IMR-90 (cell line): Measurements from ENCODE around the gene LMO4. TPM values are rescaled to one million over a fixed set of nuclear protein-coding genes. Genes with fewer than 3 reads are reported as not detected.

Source experiments
- ATAC-seq: fragments of 200-7000 bp; cut with Tn5 transposase; 2 replicates; pipeline ENCODE4 v1.9.1; 2020; ENCODE audit warnings: low read depth, mild to moderate bottlenecking, moderate library complexity
- BruUV-seq: library from RNA; stranded (reverse); fragments of 400-500 nt; replicated peaks from 2 replicates; lab custom pipeline; 2021; lab: Mats Ljungman, UMichigan
- CTCF ChIA-PET: fragments of 300-600 bp; formaldehyde crosslinking; extraction: SDS; loops from one replicate; lab custom pipeline; 2021; ENCODE audit warnings: antibody characterized with exemption; lab: Yijun Ruan, JAX
- POLR2A ChIA-PET: fragments of 300-600 bp; sonication (Branson Sonifier 250); formaldehyde crosslinking; loops from one replicate; lab custom pipeline; 2022; ENCODE audit warnings: antibody characterized with exemption; ENCODE audit not compliant: unreplicated experiment; lab: Charles Lee
- DNase-seq: peaks from one replicate; pipeline ENCODE4 v3.0.0; 2013
- H2AFZ ChIP-seq: replicated peaks from 2 replicates; pipeline ENCODE3; 2013; ENCODE audit warnings: low read length, mild to moderate bottlenecking; ENCODE audit not compliant: poor library complexity
- H2AK5ac ChIP-seq: 2 replicates; pipeline ENCODE4 v1.6.1; 2013; ENCODE audit warnings: low read depth, low read length, inconsistent platforms
- H2AK9ac ChIP-seq: replicated peaks from 2 replicates; pipeline ENCODE3; 2013; ENCODE audit warnings: mild to moderate bottlenecking, low read depth, low read length, moderate library complexity; ENCODE audit not compliant: poor library complexity
- H2BK120ac ChIP-seq: 2 replicates; pipeline ENCODE4 v1.6.1; 2013; ENCODE audit warnings: low read depth, low read length, inconsistent platforms
- H2BK15ac ChIP-seq: 3 replicates; pipeline ENCODE4 v1.6.1; 2013; ENCODE audit warnings: low read depth, low read length, inconsistent platforms
- H2BK20ac ChIP-seq: 2 replicates; pipeline ENCODE4 v1.6.1; 2013; ENCODE audit warnings: low read depth, mild to moderate bottlenecking, inconsistent platforms, low read length, moderate library complexity
- H2BK5ac ChIP-seq: 2 replicates; pipeline ENCODE4 v1.6.1; 2013; ENCODE audit warnings: mild to moderate bottlenecking, low read depth, low read length, inconsistent platforms; ENCODE audit not compliant: poor library complexity, severe bottlenecking
- H3K14ac ChIP-seq: replicated peaks from 2 replicates; pipeline ENCODE4 v1.6.1; 2013; ENCODE audit warnings: low read depth, low read length, inconsistent platforms
- H3K18ac ChIP-seq: 2 replicates; pipeline ENCODE4 v1.6.1; 2013; ENCODE audit warnings: low read depth, low read length, control low read depth
- H3K23ac ChIP-seq: 2 replicates; pipeline ENCODE4 v1.6.1; 2013; ENCODE audit warnings: low read depth, low read length, inconsistent platforms
- H3K27ac ChIP-seq: 2 replicates; pipeline ENCODE4 v1.5.1; 2013; ENCODE audit warnings: mild to moderate bottlenecking, control low read depth, low read length; ENCODE audit not compliant: insufficient read depth
- H3K27me3 ChIP-seq: 2 replicates; pipeline ENCODE4 v1.6.1; 2013; ENCODE audit warnings: low read length; ENCODE audit not compliant: control insufficient read depth, insufficient read depth
- H3K36me3 ChIP-seq: 2 replicates; pipeline ENCODE4 v1.6.1; 2013; ENCODE audit warnings: low read length, mixed read lengths; ENCODE audit not compliant: control insufficient read depth, insufficient read depth
- H3K4ac ChIP-seq: 2 replicates; pipeline ENCODE4 v1.6.1; 2013; ENCODE audit warnings: low read depth, low read length, inconsistent platforms
- H3K4me1 ChIP-seq: 2 replicates; pipeline ENCODE4 v1.6.1; 2013; ENCODE audit warnings: low read length, mixed read lengths; ENCODE audit not compliant: control insufficient read depth, insufficient read depth
- H3K4me2 ChIP-seq: 2 replicates; pipeline ENCODE4 v1.6.1; 2013; ENCODE audit warnings: low read depth, mild to moderate bottlenecking, control low read depth, low read length, moderate library complexity
- H3K4me3 ChIP-seq: 2 replicates; pipeline ENCODE4 v1.5.1; 2013; ENCODE audit warnings: low read depth, mild to moderate bottlenecking, control low read depth, low read length, moderate library complexity; ENCODE audit not compliant: insufficient read depth
- H3K56ac ChIP-seq: 2 replicates; pipeline ENCODE4 v1.6.1; 2013; ENCODE audit warnings: low read length, inconsistent platforms; ENCODE audit not compliant: insufficient read depth; ENCODE audit errors: extremely low read depth
- H3K79me1 ChIP-seq, 2 experiments: 2 replicates each; pipeline ENCODE4 v1.6.1; 2013; ENCODE audit warnings: low read length in 2 of 2, inconsistent platforms in 1 of 2, low read depth in 1 of 2
- H3K9ac ChIP-seq: 2 replicates; pipeline ENCODE4 v1.6.1; 2013; ENCODE audit warnings: low read depth, low read length, control low read depth
- H3K9me1 ChIP-seq: 2 replicates; pipeline ENCODE4 v1.6.1; 2013; ENCODE audit warnings: low read length, inconsistent platforms; ENCODE audit not compliant: insufficient read depth
- H3K9me3 ChIP-seq: 2 replicates; pipeline ENCODE4 v1.6.1; 2013; ENCODE audit warnings: low read length; ENCODE audit not compliant: control insufficient read depth, insufficient read depth
- H4K20me1 ChIP-seq: 2 replicates; pipeline ENCODE4 v1.6.1; 2013; ENCODE audit warnings: low read length, inconsistent platforms; ENCODE audit not compliant: insufficient read depth
- H4K5ac ChIP-seq: 2 replicates; pipeline ENCODE4 v1.6.1; 2013; ENCODE audit warnings: mild to moderate bottlenecking, low read depth, low read length, control low read depth
- H4K8ac ChIP-seq, 2 experiments: 2 replicates each; pipeline ENCODE4 v1.6.1; 2013; ENCODE audit warnings: low read depth in 2 of 2, low read length in 2 of 2, control low read depth in 1 of 2, inconsistent platforms in 1 of 2
- H4K91ac ChIP-seq: 2 replicates; pipeline ENCODE4 v1.6.1; 2013; ENCODE audit warnings: low read depth, low read length, inconsistent platforms; ENCODE audit not compliant: insufficient read depth
- NFE2L2 ChIP-seq: fragments of 150-350 bp; IDR thresholded peaks from 2 replicates; pipeline ENCODE4 v1.6.1; 2016; ENCODE audit warnings: low read depth, mild to moderate bottlenecking, low read length
- RAD21 ChIP-seq: IDR thresholded peaks from 2 replicates; pipeline ENCODE4 v1.6.1; 2012; ENCODE audit warnings: low read length, improper control_type of control experiment
- WGBS, 2 experiments: methylation state at CpG; one replicate each; pipeline versions ENCODE4 v1.1.5 to v1.1.7; 2013; ENCODE audit warnings: missing lambda C conversion rate in 2 of 2; ENCODE audit not compliant: insufficient read length in 1 of 2; ENCODE audit errors: extremely low coverage in 2 of 2; 5-methylcytosine and 5-hydroxymethylcytosine counted together
- dilution Hi-C: fragments of 300-500 bp; cut with HindIII; formaldehyde crosslinking; loops from one replicate; pipeline ENCODE4 v1.14.3; 2018; ENCODE audit warnings: low sequenced_read_pairs; ENCODE audit not compliant: unreplicated experiment
- in situ Hi-C: fragments of 300-500 bp; cut with MboI; formaldehyde crosslinking; loops from 3 replicates; pipeline ENCODE4 v1.14.3; 2019; ENCODE audit warnings: low sequenced_read_pairs, inconsistent platforms, mixed read lengths
- intact Hi-C: fragments of 100-400 bp; cut with micrococcal nuclease; formaldehyde crosslinking; loops from 2 replicates; pipeline ENCODE4 v1.10.0; 2022
- polyA plus RNA-seq, 3 experiments: library from polyadenylated mRNA; depleted of rRNA; stranded (reverse); fragments of >200 nt; gene quantifications; 2 replicates each; pipeline ENCODE4 v1.2.3, GENCODE V29; 2012; ENCODE audit warnings: low replicate concordance in 1 of 3
- total RNA-seq: library from RNA; depleted of rRNA; stranded (reverse); fragments of >200 nt; gene quantifications from 2 replicates; pipeline ENCODE4 v1.2.3, GENCODE V29; 2012

LMO4 gene
- total and polyA plus RNA-seq, 2 of the 4 experiments (the other 2 are of a cell fraction), result 98.9 to 109 TPM

GRCh38 chr1:87279966-87280535, 48.6 kb upstream of the LMO4 start:
- Histone ChIP-seq H3K4ac (no peak overlapping the region), H4K20me1 (no peaks in the 10 kb centered on the region), H3K36me3 (no peaks in the 10 kb centered on the region), H2AK9ac (no peak overlapping the region), H3K14ac (no peak overlapping the region), H4K5ac (no peak overlapping the region), H2BK5ac (no peak overlapping the region), H3K9me1 (no peaks in the 10 kb centered on the region; the same call in 1 of the 2 replicates), H2BK20ac (no peak overlapping the region), H3K9ac (no peak overlapping the region), H2AK5ac (no peak overlapping the region), H3K18ac (no peak overlapping the region), H3K23ac (no peak overlapping the region), H2AFZ (no peak overlapping the region), H3K79me1 (no peaks in the 10 kb centered on the region), H4K91ac (no peak overlapping the region), H3K9me3 (no peaks in the 10 kb centered on the region), H2BK15ac (no peak overlapping the region), H3K27me3 (no peaks in the 10 kb centered on the region), H3K56ac (no peak overlapping the region), H4K8ac (no peak overlapping the region), H3K4me2 (no peak overlapping the region), H3K4me1 (peaks cover 5% of the 10 kb centered on the region), H3K27ac (no peak overlapping the region), H3K4me3 (no peak overlapping the region), H2BK120ac (no peak overlapping the region)
- in situ Hi-C loops (loop anchor here (25.0 kb wide), 1 partner anchor 1282 kb away; no protein-coding TSS in a partner anchor), dilution Hi-C loops (no loop called here), intact Hi-C loops (no loop called here)
- WGBS, 2 experiments, result no CpG with 5 or more reads among the region's 2 CpGs
- TF ChIP-seq NFE2L2, result no peak
- 0 out of 2 replicates have a peak, but pooled peaks have one; percentile 12 for TF ChIP-seq RAD21
- ChIA-PET CTCF (interaction anchor here (1.0 to 1.1 kb wide), 2 partner anchors 12 to 781 kb away, joined by 3 to 4 read pairs; no protein-coding TSS in a partner anchor), POLR2A (interaction anchor here (0.6 kb wide), 1 partner anchor 647 kb away, joined by 4 read pairs; no protein-coding TSS in a partner anchor)
- no TSS peak for BruUV-seq
- DNase-seq, result peak; percentile 16
- ATAC-seq, result no peak
